Hepatic stellate cell (primary cell): ENCODE measurements around the gene EHMT1.

Source experiments
- DNase-seq: peaks from one replicate; pipeline ENCODE4 v3.0.0; 2011; ENCODE audit warnings: low spot score

EHMT1 gene

DNA sequence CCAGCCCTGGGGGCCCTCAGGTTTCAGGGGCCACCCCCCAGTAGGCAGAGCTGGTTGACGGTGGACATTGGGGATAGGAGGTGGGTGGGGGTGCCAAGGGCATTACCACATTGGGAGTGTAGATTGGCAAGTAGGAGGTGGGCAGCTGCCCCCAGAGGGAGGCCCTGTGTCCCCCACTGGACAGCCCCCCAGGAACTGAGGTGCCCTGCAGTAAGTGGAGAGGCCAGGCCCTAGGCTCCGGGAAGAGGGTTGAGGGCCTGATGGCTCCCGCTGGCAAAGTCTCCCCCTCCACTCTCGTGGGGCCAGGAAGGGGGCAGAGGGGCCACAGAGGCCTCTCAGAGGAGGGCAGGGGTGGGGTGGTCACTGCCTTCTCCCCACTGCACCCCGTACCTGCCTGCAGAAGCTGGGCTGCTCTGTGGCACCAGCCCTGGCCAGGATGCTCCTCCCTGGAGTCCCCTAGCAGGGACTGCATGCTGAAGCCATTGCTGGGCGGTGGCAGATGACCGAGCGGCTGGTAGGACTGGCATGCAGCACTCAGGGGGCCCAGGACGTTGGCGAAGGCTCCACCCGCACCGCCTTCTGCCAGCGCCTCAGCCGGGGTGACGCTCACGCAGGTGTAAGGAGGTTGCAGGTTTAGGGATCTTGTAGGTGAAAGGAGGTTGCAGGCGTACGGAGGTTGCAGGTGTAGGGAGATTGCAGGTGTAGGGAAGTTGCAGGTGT is 169.1 kb downstream of the EHMT1 start:
- DNase-seq = no peak

DNA sequence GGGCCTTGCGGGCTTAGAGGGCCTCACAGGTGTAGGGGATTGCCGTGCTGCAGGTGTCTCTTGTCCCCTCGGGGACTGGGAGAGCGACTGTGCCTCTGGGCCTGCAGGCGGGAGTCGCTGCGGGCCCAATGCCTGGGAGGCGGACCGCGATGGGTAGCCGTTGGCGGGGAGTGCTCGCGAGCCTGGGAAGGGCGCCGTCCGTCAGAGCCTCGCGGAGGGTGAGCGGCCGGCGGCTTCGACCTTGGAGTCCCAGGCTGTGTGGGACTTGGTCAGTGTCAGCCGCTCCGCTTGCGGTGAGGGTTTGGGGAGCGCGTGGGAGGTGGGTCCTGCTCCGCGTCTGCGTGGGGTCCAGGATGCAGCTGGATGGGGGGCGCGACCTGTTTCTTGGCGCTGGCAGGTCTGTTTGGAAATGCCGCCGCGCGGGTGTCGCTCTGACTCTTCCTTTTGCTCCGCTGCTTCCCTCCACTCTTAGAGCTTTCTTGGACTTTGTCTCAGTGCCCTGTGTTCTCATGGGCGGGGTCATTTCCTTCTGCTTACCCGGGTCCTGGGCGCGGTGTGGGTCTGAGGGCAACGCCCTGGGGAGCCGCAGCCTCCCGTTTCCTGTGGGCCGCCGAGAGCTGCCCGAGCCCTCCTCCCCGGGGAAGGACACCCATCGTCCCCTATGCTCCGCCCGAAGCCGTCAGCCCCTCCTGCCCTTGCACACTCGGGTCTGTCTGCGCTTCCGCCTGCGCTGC is 169.9 kb downstream of the EHMT1 start:
- DNase-seq = no peak

DNA sequence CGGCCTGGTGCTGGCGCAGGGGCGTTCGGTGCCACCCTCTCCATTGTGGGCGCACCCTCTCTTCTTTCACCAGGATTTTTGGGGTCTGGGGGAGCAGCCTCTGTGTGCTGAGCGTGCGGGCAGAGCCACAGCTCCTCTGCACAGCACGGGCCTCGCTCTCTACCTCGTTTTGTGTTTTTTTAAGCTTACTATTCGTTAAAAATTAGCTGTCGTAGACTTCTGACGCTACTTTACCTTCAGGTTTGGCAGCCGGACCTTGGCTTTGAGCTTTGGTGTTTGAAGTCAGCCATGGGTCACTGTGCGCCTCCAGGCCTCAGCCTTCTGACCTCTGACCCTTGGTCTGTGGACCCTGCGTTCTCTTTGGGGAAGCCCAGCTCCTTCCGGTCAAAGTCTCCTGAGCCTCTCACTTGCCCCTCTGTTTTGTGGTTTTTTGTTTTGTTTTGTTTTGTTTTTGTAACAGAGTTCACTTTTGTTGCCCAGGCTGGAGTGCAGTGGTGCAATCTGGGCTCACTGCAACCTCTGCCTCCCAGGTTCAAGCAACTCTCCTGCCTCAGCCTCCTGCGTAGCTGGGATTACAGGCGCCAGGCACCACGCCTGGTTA is 170.6 kb downstream of the EHMT1 start:
- no peak for DNase-seq

DNA sequence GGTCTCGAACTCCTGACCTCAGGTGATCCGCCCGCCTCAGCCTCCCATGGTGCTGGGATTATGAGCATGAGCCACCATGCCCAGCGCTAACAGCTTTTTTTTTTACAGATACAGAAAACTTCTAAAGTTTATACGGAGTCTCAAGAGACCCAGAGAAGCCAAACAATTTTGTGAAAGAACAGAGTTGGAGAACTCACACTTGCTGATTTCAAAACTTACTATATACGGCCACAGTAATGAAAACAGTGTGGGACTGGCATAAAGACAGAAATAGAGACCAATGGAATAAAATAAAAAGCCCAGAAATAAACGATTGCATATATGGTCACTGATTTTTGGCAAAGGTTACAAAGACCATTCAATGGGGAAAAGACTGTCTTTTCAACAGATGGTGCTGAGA is 173.1 kb downstream of the EHMT1 start:
- no peak for DNase-seq

DNA sequence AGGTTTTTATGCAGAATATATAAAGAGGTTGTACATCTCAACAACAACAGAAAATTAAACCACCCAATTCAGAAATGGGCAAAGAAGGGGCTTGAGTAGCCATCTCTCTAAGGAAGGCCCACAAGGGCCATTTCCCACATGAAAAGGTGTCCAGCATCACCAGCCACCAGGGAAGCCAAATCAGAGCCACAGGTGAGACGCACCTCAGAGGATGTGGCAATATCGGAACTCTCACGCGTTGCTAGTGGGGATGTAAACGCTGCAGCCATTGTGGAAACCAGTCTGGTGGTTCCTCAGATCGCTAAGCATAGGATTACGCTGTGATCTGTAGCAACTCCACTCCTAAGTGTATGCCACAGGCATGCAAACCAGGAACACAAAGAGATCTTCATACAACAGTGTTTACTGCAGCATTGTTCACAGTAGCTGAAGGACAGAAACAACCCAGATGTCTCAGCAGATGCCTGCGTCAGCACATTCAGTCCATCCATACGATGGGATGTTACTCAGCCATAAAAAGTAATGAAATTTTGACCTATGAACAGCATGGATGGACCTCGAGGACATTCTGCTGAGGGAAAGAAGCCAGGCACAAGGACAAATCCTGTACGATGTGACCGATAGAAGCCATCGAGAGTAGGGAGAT is 174.5 kb downstream of the EHMT1 start:
- DNase-seq = no peak

DNA sequence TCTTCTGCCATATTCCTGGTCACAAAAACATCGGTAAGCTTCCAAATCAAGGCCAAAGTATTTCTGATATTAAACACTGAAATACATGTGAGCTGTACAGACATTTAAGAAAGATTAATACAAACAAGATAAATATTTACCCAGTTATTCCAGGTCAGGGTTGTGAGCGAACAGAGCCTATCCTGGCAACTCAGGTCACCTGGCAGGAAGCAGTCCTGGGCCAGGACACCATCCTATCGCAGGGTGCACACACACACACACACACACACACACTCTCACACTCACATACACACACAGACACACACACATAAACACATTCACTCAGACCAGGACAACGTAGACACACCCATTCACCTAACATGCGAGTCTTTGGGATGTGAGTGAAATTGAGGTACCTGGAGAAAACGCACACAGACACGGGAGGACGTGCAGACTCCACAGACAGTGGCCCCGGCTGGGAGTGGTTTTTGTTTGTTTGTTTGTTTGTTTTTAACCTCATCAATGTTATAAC is 176.4 kb downstream of the EHMT1 start:
- no peak for DNase-seq

DNA sequence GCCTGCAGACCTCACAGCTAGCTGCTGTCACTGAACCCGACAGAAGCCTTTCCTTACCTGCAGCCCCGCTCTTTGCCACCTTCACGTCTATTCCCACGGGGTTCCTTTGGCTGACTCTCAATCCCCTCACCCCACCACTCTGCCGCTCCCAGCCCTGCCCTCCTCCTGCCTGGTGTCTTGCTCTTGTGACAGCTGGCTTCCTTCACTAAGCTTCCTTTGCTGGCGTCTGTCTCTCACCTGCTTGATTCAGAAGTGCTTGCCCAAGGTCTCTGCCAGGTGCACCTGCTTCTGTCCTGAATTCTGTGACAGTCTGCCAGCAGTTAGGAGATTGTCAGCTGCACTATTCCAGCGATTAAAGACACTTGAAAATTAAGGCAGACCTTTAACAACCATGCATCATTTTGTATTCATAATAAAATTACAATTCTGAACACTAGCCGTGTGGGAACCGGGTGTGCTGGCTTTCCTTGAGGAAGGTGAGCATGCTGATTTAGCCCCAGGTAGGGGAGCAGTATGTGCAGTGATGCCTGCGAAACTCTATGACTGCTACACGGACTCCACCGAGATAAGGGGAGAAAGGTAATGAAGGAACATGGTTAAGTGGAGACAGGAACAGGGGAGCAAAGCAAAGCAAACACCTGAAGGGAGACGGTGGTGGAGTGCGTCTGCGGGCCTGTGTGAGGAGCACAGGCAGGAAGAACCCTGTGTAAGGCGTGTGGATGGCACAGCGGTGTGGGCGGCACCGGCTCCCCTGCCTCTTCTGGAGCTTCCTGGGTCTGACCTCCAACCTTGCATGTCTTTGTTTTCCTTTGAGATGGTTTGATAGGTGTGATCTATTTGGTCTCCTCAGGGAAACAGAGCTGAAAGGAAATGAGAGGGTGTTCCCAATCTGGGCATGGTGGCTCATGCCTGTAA is 178.7 kb downstream of the EHMT1 start:
- no peak for DNase-seq

DNA sequence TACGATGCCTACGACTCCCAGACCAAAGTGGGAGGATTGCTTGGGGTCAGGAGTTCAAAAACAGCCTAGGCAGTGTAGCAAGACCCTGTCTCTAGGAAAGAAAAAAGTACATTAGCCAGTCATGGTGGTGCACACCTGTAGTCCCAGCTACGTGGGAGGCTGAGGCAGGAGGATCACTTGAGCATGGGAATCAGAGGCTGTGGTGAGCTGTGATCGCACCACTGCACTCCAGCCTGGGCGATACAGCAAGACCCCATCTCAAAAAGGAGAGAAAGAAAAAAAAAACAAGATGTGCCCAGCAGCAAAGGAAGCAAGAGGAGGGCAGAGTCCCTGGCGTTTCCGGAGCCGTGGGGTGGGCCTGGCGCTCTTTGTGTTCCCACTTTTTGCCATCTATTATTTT is 179.3 kb downstream of the EHMT1 start:
- DNase-seq = no peak

DNA sequence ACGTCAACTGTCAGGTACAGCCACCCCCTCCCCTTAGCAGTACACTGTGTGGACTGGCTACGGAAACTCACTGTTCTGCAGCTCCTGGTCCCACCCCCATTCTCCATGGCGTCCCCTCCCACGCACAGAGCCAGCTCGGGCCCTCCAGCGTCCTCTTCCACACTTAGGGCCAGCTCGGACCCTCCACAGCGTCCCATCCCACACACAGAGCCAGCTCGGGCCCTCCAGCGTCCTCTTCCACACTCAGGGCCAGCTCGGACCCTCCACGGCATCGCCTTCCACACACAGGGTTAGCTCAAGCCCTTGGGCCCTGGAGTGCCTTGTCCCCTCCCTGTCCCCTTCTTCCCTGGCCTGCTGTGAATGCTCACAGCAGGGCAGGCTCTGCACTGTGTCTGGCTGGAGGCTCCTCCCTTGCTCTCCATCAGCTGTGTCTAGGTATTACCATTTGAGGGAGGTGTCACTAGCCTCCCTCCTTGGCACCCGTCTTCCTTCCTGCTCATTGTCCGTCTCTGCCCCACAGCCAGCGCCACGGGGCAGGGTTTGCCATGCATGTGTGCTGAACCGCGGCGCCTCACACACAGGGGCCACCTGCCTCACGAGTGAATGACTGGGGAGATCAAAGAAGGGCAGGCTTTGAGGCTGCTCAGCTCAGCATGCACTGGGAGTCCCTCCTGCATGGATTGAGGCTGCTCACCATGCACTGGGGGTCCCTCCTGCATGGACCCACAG is 180.3 kb downstream of the EHMT1 start:
- no peak for DNase-seq

DNA sequence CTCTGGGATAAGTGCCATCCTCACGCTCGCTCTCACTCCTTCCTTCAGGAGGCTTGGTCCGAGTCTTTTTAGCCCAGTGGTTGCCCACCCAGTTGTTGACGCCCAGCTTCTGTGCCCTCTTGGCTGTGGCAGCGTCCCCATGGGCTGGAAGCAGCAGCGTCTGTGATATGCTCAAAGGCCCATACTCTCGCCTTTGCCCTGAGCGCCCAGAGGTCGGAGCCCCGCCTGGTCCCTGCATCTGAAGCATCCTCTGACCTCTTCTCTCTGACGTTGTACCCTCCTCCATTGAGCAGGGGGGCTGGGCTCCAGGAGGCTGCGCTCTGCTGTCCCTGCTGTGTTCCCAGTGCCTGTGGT is 180.8 kb downstream of the EHMT1 start:
- DNase-seq = no peak

DNA sequence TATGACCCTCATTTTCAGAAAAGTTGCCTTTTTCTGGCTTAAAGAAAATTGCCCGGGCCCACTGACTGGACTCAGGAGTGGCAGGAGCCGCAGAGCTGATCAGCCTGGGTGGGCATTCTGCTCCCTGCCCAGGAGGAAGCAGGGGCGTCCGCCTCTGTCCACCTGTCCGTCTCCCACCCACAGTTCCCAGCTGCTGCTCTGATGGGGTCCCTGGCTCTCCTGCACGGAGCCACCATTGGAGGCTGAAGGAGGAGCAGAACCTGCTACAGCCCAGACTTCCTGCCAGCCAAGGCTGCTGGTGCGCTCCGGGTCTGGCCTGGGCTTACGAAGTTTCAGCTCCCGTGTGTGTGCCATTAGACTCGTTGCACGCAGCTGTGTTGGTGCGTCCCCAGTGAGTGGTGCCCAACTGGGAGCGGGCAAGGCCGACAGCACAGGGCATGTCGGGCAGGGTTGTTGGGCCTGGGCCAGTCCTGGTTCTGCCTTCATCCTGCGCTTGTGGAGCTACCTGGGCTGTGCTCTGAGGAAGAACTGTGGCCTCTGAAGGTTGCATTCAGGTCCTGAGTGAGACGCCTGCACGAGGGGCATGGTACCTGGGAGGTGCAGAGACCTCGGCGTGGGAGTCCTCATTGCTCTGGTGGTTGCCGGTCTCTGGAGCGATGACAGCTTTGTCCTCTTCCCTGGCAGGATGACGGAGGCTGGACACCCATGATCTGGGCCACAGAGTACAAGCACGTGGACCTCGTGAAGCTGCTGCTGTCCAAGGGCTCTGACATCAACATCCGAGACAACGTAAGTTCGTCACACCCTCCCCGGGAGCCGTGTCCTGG is 181.6 kb downstream of the EHMT1 start:
- no peak for DNase-seq

DNA sequence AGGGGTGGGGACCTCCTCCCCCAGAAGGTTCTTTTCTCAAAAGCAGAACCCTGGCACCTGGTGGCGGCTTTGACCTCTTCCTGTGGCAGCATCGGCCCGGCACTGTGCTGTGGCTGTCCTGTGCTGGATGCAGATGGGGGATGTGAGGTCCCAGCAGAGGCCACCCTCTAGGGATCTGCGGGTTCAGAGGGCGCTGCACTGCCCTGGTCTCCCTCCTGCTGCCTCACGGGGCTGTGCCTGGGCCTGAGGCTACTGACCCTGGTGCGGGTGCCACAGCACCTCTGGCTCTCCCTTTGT is 182.2 kb downstream of the EHMT1 start:
- no peak for DNase-seq

DNA sequence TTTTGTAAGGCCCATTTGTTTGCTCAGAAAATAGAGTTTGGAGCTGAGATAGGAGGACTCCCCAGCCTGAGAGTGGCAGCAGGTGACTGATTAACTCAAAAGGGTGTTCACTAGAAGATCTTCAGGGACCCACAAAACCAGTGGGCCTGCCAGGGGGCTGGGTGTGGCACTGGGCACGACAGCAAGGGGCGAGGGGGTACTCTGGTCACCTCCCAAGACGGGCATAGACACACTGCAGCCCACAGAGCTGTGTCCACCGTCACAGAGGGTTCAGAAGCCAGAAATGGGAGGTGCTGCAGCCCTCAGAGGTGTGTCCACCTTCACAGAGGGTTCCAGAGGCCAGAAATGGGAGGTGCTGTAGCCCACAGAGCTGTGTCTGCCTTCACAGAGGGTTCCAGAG is 183.2 kb downstream of the EHMT1 start:
- no peak for DNase-seq

DNA sequence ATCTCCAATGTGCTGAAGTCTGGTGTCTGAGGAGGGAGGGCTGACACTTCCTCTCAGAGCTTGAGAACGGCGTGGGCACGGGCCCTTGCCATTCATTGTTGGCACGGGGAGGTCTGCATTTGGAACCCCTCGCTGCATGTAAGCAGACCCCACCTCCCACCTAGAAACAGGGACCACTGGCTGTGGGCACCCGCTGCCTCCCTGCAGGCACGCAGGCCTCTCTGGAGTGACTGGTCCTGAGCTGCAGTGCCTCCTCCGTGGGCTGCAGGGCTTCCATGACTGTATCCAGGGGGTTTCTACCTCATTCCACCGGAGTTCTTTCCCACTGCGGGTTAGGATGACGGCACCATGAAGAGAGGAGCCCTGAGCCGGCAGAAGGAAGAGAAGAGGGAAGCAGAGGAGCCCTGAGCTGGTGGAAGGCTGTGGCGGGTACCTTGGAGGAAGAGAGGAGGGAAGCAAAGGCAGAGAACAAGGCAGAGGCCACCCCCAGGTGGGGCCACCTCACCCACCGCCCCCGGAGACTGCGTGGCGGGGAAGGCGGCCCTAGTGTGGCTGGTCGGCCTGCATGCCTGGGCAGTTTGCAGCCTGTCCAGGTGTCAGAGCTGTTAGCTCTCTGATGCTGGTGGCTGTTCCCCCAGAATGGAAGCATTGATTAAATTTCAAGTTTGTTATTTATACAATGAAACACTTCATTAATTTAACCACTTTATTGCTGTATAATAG is 183.9 kb downstream of the EHMT1 start:
- DNase-seq = no peak

DNA sequence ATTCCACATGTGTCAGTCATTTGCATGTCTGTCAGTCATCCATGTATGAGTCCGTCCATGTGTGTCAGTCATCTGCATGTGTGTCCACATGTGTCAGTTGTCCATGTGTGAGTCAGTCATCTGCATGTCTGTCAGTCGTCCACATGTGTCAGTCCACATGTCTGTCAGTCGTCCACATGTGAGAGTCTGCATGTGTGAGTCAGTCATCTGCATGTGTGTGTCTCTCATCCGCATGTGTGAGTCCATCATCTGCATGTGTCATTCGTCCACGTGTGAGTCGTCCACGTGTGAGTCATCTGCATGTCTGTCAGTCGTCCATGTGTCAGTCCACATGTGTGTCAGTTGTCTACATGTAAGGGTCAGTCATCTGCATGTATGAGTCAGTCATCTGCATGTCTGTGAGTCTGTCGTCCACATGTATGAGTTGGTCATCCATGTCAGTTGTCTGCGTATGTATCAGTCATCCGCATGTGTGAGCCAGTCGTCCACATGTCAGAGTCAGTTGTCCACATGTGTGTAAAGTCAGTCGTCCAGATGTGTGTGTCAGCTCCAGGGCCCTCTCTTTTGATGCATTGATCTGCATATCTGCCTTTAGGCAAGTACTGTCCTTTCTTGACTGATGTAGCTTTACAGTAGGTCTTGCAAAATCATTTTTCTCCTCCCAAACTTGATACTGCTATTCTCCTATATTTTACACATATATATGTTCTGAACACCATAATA is 186.3 kb downstream of the EHMT1 start:
- no peak for DNase-seq

DNA sequence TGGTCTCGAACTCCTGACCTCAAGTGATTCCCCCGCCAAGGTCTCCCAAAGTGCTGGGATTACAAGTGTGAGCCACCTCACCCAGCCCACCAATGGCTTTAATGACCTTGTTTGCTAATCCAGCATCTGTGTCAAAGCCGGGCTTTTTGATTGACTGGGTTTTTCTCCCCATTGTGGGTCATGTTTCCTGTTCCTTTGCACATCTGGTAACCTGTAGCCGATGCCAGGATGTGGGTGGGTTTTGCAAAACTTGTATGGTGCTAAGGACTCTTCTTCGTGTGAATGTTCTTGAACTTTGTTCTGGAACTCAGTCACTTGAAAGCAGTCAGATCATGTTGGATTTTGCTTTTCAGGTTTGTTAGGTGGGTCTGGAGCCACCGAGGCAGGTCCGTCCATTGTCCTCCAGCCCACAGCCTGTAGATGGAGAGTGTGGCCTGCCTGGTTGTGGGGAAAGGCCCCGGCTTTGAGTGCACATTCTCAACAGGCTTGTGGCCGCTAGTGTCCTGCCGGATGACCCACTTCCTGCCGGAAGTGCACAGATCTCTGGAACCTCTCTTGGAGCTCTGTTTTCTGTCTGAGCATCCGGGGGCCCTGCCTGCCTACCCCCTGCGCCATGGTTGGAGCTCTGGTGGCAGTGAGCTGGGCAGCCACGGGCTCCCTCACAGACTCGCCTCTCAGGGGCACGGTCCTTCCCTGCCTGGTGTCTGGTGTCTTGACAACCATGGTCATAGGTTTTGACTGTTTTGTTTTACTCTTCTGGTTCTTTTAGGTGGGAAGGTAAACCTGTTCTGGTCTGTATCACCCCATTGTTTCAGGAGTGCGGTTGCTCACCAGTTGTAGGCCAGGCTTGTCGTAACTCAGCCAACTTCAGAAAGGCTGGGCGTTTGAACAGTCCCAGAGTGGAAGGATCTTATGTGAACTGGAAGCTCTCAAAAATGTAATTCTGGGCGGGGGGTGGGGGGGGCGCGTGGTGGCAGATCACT is 189.2 kb downstream of the EHMT1 start:
- no peak for DNase-seq

DNA sequence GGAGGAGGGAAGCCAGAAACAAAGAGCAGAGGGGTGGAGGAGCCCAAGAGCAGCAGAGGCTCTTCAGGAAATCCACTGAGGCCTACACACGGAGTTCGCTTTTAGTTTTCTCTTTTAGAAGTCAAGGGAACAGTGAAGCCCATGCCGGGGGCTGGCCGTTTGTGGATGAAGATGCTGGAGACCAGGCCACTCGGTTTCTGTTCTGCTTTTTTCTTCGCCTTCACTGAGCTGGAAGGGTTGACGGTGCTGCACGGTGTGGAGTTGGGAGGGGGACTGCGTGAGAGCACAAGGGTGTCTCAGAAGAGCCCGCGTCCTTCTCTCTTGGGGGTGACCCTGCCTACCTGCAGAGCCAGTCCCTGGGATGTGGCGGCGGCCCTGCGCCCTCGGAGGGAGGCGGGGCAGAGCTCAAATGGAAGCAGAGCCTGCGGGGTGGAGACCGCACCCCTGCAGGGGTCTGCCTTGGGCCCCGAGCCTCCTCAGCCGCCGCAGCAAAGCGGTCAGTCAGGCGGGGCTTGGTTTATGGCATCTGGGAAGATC is 190.3 kb downstream of the EHMT1 start:
- DNase-seq = no peak
